T-helper 2 cell treated with Interferon-gamma antibody and Interleukin-4, amounts not matched to agents 100 ng/mL and 5 ng/mL, for 36 hours (primary cell): ENCODE data around the gene TOX2. TPM values are rescaled to one million over a fixed set of nuclear protein-coding genes. Genes with fewer than 3 reads are reported as not detected.

Experiments
- intact Hi-C: fragments of 100-400 bp; cut with micrococcal nuclease; formaldehyde crosslinking; loops from one replicate; pipeline ENCODE4 v1.15.1; 2023
- total RNA-seq: library from RNA; stranded (reverse); gene quantifications from 2 replicates; pipeline ENCODE4 v1.2.3, GENCODE V29; 2022

The TOX2 gene
- total RNA-seq, 1 donor from 2014 or later = 6.5 TPM

DNA sequence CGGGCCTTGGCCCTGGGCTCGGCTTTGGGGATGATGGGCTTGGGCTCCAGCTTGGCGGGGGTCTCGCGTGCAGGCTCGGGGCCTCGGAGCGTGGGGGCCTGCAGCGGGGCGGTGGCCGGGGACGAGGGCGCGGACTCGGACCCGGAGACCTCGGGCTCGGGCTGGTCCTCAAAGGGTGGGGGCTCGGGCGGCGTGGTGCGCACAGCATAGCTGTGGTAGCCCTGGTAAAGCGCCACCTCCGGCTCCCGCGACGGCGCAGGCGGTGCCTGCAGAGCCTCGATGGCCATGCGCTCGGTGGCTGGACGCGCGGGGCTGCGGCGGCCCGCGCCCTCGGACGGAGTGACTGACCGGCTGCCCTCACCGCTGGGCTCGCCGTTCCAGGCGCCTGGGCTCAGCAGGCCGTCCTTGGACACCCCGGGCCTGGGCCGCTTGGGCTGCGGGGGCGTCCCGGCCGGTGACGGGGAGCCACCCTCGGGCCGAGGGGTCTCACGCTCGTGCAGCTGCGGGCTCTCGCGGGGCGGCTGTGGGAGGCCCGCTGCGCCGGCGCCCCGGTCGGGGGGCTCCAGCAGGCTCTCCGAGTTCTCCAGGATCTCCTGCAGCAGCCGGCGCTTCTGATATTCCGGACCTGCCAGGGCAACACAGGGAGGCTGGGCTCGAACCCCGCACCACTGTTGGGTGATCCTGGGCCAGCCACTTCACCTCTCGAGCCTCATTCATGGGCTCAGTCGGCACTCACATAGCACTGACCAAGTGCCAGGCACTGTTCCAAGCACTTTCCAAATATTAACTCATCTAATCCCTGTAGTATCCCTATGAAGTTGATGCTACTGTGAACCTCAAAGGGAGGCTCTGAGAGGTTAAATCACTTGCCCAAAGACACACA, 201.4 kb downstream of the TOX2 start:
- intact Hi-C loops = loop anchor here (1.0 kb wide), 2 partner anchors 74 to 195 kb away; partner anchors contain the start of gene FITM2

DNA sequence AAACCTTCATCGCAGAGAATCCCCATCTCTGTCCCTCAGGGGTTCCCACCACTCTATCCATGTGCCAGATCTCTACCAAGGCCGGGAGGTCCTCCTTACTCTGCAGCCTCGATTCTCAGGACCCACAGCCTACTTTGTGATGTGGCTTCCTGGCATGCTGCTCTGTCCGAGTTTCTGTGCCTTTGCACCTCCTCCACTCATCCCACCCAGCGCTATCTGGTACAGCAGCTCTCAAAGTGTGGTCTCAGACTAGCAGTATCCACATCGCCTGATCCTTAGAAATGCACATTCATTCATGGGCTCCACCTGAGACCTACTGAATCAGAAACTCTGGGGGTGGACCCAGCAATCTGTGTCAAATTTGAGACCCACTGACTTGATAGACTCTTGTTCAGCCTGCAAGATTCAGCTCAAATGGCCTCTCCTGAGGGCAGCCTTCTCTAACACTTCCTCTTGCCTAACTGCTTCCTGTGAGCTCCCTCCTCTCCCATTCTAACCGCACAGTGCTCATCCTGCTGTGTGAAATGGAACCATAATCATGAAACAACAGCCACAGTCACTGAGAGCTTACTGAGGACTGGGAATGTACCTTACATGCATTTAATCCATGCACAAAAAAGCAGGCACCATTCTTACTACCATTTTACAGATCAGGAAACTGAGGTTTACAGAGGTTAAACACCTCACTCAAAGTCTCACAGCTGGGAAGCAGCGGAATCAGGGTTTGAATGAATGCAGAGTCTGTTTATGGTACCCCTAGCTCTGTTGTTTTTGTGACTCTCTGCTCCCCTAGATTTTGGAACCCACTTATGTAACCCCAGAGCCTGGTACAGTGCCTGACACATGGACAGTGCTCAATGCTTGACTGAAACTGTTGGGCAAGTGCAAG, 202.9 kb downstream of the TOX2 start:
- intact Hi-C loops = no loop called here

GRCh38 chr20:44118185-44119033, 203.8 kb downstream of the TOX2 start:
- intact Hi-C loops = no loop called here

Other genes with a start within 250 kb of the TOX2 start
- gene MYBL2, start 247.7 kb upstream of the TOX2 start, total RNA-seq = 102 and 104 TPM in 2 replicates
- gene GTSF1L, start 187.8 kb upstream of the TOX2 start, total RNA-seq = 0.23 TPM in 1 of 2 replicates, not detected in the other